GM12801 (cell line): Measurements from ENCODE around the gene STPG3.

Experiments
- CTCF ChIP-seq: IDR thresholded peaks from one replicate; pipeline ENCODE4 v1.5.1; 2011; ENCODE audit warnings: control low read depth; ENCODE audit not compliant: insufficient read length; ENCODE audit errors: extremely low read depth

STPG3 gene

DNA sequence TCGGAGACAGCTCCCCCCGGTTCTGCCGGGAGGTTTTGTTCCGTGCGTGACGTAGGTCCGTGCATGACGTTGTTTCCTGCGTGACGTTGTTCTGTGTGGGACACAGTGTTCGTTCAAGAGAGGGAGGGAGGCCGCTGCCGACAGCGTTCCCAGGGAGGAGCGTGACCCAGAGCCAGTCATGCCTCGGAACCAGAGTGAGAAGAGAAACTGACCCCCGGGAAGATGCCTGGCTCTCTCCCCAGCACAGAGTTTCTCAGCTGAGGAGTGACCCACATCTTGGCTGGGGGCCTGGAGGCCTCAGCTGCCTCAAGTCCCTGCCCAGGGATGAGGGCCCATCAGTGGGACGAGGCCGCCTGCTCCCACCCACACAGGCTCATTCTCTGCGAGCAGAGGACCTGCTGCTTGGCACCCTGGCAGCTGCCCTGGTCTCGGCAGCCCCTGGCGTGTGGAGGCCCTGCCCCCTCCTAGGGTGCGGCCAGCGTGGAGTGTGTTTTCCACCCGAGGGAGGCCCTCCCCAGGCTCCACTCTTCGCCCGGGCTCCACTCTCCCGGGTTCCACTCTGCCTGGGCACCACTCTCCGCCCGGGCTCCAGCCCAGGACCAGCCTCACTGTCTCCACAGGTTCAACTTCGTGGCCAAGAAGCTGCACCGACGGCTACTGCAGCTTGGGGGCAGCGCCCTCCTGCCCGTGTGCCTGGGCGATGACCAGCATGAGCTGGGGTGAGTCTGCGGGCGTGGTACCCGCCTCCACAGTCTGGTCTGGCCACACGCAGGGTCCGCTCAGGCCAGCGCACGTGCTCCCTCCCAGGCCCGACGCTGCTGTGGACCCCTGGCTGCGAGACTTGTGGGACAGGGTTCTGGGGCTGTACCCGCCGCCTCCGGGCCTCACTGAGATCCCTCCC, 37.7 kb upstream of the STPG3 start:
- no peak for TF ChIP-seq CTCF

DNA sequence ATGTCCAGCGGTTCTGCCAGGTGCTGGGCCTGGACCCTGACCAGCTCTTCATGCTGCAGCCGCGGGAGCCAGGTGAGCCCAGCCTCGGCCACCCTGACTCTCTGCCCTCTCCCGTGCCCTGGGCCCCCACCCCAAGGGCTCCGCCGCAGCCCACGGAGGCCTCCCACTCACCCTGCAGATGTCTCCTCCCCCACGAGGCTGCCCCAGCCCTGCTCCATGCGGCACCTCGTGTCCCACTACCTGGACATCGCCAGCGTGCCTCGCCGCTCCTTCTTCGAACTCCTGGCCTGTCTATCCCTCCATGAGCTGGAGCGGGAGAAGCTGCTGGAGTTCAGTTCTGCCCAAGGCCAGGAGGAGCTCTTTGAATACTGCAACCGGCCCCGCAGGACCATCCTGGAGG, 36.5 kb upstream of the STPG3 start:
- TF ChIP-seq CTCF: no peak

DNA sequence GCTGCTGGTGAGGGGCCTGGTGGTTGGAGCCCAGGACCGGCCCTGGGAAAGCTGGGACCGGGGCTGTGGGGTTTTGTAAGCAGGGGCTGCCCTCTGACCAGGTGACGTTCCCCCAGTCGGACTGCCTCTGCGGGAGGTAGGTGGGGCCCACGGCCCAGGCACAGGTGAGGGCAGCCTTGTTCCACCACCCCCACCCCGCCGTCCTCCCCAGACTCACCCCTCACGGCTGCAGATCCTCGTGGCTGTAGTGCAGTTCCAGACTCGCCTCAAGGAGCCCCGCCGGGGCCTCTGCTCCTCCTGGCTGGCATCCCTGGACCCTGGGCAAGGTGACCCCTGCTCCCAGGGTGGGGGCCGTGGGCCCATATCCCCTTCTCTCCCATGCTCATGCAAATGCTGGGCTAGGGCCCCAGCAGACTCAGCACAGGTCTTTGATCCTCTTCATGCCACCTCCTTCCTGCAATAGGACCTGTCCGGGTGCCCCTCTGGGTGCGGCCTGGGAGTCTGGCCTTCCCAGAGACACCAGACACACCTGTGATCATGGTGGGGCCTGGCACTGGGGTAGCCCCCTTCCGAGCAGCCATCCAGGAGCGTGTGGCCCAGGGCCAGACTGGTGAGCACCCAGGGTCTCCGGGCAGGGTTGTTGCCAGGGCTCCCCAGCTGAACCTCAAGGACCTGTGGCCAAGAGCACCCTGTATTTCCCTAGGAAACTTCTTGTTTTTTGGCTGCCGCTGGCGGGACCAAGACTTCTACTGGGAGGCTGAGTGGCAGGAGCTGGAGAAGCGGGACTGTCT, 35.7 kb upstream of the STPG3 start:
- TF ChIP-seq CTCF: no peak

DNA sequence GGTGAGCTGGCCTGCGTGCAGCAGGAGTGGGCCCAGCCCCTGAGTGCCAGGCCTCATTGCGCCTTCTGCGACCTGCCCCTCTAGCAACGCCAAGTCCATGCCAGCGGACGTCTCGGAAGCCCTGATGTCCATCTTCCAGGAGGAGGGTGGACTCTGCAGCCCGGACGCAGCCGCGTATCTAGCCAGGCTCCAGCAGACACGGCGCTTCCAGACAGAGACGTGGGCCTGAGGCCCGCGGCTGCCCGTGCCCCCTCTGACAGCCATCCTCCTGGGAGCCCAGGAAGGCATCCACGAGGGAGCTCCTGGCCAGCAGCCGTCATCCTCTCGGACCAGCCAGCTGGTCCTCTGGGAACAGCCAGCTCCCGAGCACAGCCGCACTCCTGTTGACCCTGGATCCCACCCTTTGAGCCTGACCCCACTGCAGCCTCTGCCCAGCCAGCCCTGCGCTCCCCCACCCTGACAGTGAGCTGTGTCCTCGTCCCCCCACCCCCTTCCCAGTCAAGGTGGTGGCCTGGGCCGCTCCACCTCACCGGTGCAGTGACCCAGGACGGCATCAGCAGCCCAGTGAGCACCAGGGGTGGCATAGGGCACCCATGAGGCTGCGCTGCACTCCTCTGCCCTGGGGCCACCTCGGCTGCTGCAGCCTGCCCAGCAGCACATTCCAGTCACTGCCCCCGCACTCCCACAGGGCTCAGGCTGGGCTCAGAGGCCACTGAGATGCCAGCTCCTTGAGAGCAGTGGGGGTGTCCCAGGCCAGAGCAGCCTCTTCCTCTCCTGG, 34.7 kb upstream of the STPG3 start:
- TF ChIP-seq CTCF: no peak

DNA sequence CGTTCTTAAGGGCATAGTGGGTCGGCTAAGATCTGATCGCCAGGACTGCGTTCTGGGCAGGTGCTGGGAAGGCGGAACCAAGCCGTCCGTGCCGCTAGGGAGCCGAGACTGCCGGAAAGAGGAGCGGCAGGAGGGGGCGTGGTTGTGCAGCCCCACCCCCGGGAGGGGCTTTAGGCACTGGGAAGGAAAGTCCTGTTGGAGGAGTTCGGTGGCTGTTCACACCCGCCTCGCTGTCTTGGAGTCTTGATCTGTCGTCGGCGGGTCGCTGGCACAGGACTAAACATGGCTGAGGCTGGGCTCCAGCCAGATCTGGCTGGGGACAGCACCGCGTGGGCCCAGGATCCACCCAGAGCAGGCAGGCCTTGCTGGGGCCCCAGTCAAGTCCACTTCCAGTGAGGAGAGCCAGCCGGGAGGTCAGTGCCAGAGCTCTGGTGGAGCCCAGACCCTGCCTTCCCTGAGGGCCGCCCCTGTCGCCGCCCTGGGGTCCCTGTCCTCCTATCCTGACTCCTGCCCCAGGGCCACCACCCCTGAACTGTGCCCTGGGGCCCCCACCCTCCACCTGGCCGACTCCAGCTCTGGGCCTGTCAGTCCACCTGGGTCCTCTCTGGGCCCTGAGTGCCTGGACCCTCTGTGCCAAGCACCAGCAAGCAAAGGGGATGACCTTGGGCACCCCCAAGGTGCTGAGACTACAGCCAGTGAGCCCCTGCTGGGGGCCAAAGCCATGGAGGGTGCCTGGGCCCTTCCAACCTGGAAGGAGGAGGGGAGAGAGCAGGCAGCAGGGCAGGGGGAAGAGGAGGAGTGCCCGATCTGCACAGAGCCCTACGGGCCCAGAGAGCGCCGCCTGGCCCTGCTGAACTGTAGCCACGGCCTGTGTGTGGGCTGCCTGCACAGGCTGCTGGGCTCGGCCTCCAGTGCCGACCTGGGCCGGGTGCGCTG, 33.5 kb upstream of the STPG3 start:
- no peak for TF ChIP-seq CTCF

DNA sequence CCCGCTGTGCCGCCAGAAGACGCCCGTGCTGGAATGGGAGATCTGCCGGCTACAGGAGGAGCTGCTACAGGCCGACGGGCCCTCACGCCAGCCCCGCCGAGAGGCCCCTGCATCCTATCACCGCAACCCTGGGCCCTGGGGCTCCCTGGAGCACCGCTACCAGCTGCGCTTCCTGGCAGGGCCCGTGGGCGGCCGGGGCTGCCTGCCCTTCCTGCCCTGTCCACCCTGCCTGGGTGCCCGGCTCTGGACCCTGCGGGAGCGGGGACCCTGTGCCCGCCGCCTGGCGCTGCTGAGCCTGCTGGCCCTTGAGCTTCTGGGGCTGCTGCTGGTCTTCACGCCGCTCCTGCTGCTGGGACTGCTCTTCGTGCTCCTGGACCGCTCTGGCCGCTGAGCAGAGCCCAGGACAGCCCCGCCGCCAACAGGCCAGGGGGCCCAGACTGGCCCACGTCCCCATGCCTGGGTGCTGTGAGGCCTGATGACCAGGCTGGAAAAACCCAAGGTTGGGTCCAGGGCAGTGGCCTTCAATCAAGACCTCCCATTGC, 32.8 kb upstream of the STPG3 start:
- no peak for TF ChIP-seq CTCF
